Vagina (tissue), 2 donors: ENCODE results near the gene RPS4Y2.

Experiments
- POLR2A ChIP-seq, 2 donors: fragments of 450-650 bp; IDR thresholded peaks; one replicate each; pipeline ENCODE4 v1.6.1; 2017; ENCODE audit warnings: antibody characterized with exemption in 2 of 2, mild to moderate bottlenecking in 2 of 2, moderate library complexity in 2 of 2
- POLR2AphosphoS5 ChIP-seq, 2 donors: sonication (generic); formaldehyde crosslinking; IDR thresholded peaks; one replicate each; pipeline ENCODE4 v1.9.0; 2017; ENCODE audit warnings: antibody characterized with exemption in 2 of 2, mild to moderate bottlenecking in 2 of 2, low read depth in 1 of 2; ENCODE audit not compliant: insufficient read depth in 1 of 2
- TF ChIP-seq, protein P1 (sequence below), 3 experiments: fragments of 450-650 bp in 2 of 3; fragments of 200-600 bp in 1 of 3; sonication (generic) in 1 of 3; IDR thresholded peaks; one replicate each; pipeline ENCODE4 v1.5.1; 2017 to 2019; ENCODE audit warnings: antibody characterized with exemption in 3 of 3, mild to moderate bottlenecking in 2 of 3, moderate library complexity in 2 of 3

DNA sequence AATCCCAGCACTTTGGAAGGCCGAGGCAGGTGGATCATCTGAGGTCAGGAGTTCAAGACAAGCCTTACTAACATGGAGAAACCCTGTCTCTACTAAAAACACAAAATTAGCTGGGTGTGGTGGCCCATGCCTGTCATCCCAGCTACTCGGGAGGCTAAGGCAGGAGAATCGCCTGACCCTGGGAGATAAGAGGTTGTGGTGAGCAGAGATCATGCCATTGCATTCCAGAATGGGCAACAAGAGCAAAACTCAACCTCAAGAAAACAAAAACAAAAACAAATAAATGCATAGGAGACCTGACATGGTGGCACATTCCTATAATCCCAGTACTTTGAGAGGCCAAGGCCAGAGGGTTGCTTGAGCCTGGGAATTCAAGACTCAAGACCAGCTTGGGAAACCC, 16.1 kb upstream of the RPS4Y2 start:
- TF ChIP-seq, protein P1, sequence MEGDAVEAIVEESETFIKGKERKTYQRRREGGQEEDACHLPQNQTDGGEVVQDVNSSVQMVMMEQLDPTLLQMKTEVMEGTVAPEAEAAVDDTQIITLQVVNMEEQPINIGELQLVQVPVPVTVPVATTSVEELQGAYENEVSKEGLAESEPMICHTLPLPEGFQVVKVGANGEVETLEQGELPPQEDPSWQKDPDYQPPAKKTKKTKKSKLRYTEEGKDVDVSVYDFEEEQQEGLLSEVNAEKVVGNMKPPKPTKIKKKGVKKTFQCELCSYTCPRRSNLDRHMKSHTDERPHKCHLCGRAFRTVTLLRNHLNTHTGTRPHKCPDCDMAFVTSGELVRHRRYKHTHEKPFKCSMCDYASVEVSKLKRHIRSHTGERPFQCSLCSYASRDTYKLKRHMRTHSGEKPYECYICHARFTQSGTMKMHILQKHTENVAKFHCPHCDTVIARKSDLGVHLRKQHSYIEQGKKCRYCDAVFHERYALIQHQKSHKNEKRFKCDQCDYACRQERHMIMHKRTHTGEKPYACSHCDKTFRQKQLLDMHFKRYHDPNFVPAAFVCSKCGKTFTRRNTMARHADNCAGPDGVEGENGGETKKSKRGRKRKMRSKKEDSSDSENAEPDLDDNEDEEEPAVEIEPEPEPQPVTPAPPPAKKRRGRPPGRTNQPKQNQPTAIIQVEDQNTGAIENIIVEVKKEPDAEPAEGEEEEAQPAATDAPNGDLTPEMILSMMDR (IDR thresholded peaks at IDR 0.05), result no peak
- no peak for TF ChIP-seq POLR2A (IDR thresholded peaks at IDR 0.05)
- no peak for TF ChIP-seq POLR2AphosphoS5 (IDR thresholded peaks at IDR 0.05; ENCODE audit: insufficient read depth in 1 of 2, low read depth in 1 of 2)
